HEK293 (cell line): ENCODE results near the gene SPTLC3.

Experiments
- CTCF ChIA-PET: fragments of 350-600 bp; formaldehyde crosslinking; extraction: SDS; loops from one replicate; lab custom pipeline; 2021; ENCODE audit warnings: antibody characterized with exemption; lab: Yijun Ruan, JAX
- POLR2A ChIA-PET: fragments of 300-600 bp; formaldehyde crosslinking; extraction: SDS; loops from one replicate; lab custom pipeline; 2020; ENCODE audit warnings: antibody characterized with exemption, inconsistent platforms; lab: Yijun Ruan, JAX
- H3K27ac ChIP-seq: fragments of 200-500 bp; sonication (Bioruptor generic); 2 replicates; pipeline ENCODE4 v1.5.1; 2014; ENCODE audit warnings: low read depth, low read length, control low read depth, inconsistent platforms; ENCODE audit errors: extremely low read depth
- H3K36me3 ChIP-seq, 2 experiments: fragments of 200-500 bp in 1 of 2; sonication (Bioruptor generic) in 1 of 2; 1 replicate in 1 of 2; 2 replicates in 1 of 2; pipeline ENCODE4 v1.5.1; 2014 to 2017; ENCODE audit warnings: inconsistent platforms in 2 of 2, low read length in 2 of 2; ENCODE audit not compliant: control insufficient read depth in 2 of 2, insufficient read depth in 1 of 2
- H3K4me1 ChIP-seq: fragments of 200-500 bp; sonication (Bioruptor generic); 2 replicates; pipeline ENCODE4 v1.5.1; 2014; ENCODE audit warnings: mild to moderate bottlenecking, low read length, inconsistent platforms; ENCODE audit not compliant: control insufficient read depth, insufficient read depth
- H3K4me3 ChIP-seq: 2 replicates; pipeline ENCODE4 v1.5.1; 2011; ENCODE audit warnings: low read depth, mild to moderate bottlenecking, control low read depth, low read length, moderate library complexity
- H3K9me3 ChIP-seq: fragments of 200-500 bp; sonication (Bioruptor generic); 2 replicates; pipeline ENCODE4 v1.5.1; 2014; ENCODE audit warnings: low read depth, low read length, inconsistent platforms; ENCODE audit not compliant: control insufficient read depth, insufficient read depth
- KLF10 ChIP-seq: fragments of 450-650 bp; IDR thresholded peaks from 2 replicates; pipeline ENCODE4 v1.5.1; 2018; ENCODE audit warnings: missing biosample characterization, mild to moderate bottlenecking, missing genetic modification characterization
- KLF16 ChIP-seq: fragments of 450-650 bp; formaldehyde crosslinking; IDR thresholded peaks from 2 replicates; pipeline ENCODE4 v1.5.1; 2017; ENCODE audit warnings: missing biosample characterization, missing genetic modification characterization
- MYNN ChIP-seq: fragments of 450-650 bp; formaldehyde crosslinking; IDR thresholded peaks from 2 replicates; pipeline ENCODE4 v1.5.1; 2016; ENCODE audit warnings: missing biosample characterization, missing genetic modification characterization, borderline replicate concordance
- OVOL3 ChIP-seq: fragments of 450-650 bp; formaldehyde crosslinking; IDR thresholded peaks from 2 replicates; pipeline ENCODE4 v1.5.1; 2016; ENCODE audit warnings: missing biosample characterization, missing genetic modification characterization
- PRDM6 ChIP-seq: fragments of 450-650 bp; formaldehyde crosslinking; IDR thresholded peaks from 2 replicates; pipeline ENCODE4 v1.5.1; 2017; ENCODE audit warnings: missing biosample characterization, missing genetic modification characterization
- SCRT1 ChIP-seq: fragments of 450-650 bp; formaldehyde crosslinking; IDR thresholded peaks from 2 replicates; pipeline ENCODE4 v1.5.1; 2016; ENCODE audit warnings: missing biosample characterization, missing genetic modification characterization, borderline replicate concordance
- TCF7L2 ChIP-seq: IDR thresholded peaks from 2 replicates; pipeline ENCODE4 v1.6.1; 2011; ENCODE audit warnings: low read depth, mild to moderate bottlenecking, inconsistent platforms, low read length, moderate library complexity, borderline replicate concordance
- ZBTB1 ChIP-seq: fragments of 450-650 bp; formaldehyde crosslinking; IDR thresholded peaks from 2 replicates; pipeline ENCODE4 v1.5.1; 2016; ENCODE audit warnings: missing biosample characterization, missing genetic modification characterization
- ZBTB7A ChIP-seq: fragments of 450-650 bp; formaldehyde crosslinking; IDR thresholded peaks from 2 replicates; pipeline ENCODE4 v1.5.1; 2016; ENCODE audit warnings: low read depth, missing biosample characterization, missing genetic modification characterization
- ZEB2 ChIP-seq: fragments of 450-650 bp; formaldehyde crosslinking; IDR thresholded peaks from 2 replicates; pipeline ENCODE4 v1.5.1; 2016; ENCODE audit warnings: missing biosample characterization, missing genetic modification characterization
- ZNF133 ChIP-seq: fragments of 450-650 bp; formaldehyde crosslinking; IDR thresholded peaks from 2 replicates; pipeline ENCODE4 v1.5.1; 2016; ENCODE audit warnings: missing biosample characterization, missing genetic modification characterization
- ZNF214 ChIP-seq: fragments of 450-650 bp; formaldehyde crosslinking; IDR thresholded peaks from 2 replicates; pipeline ENCODE4 v1.5.1; 2017; ENCODE audit warnings: missing biosample characterization, mild to moderate bottlenecking, missing genetic modification characterization, borderline replicate concordance
- ZNF223 ChIP-seq: fragments of 450-650 bp; formaldehyde crosslinking; IDR thresholded peaks from 2 replicates; pipeline ENCODE4 v1.5.1; 2016; ENCODE audit warnings: missing biosample characterization, missing genetic modification characterization
- ZNF324 ChIP-seq: fragments of 450-650 bp; formaldehyde crosslinking; IDR thresholded peaks from 2 replicates; pipeline ENCODE4 v1.5.1; 2016; ENCODE audit warnings: missing biosample characterization, missing genetic modification characterization
- ZNF391 ChIP-seq: fragments of 450-650 bp; formaldehyde crosslinking; IDR thresholded peaks from 2 replicates; pipeline ENCODE4 v1.5.1; 2016; ENCODE audit warnings: low read depth, missing biosample characterization, missing genetic modification characterization, borderline replicate concordance
- ZNF394 ChIP-seq: fragments of 450-650 bp; formaldehyde crosslinking; IDR thresholded peaks from 2 replicates; pipeline ENCODE4 v1.5.1; 2016; ENCODE audit warnings: missing biosample characterization, missing genetic modification characterization, mild to moderate bottlenecking, moderate library complexity, borderline replicate concordance
- ZNF426 ChIP-seq: fragments of 450-650 bp; formaldehyde crosslinking; IDR thresholded peaks from 2 replicates; pipeline ENCODE4 v1.5.1; 2017; ENCODE audit warnings: missing biosample characterization, missing genetic modification characterization, mild to moderate bottlenecking, inconsistent platforms, moderate library complexity
- ZNF621 ChIP-seq: fragments of 450-650 bp; formaldehyde crosslinking; IDR thresholded peaks from 2 replicates; pipeline ENCODE4 v1.5.1; 2017; ENCODE audit warnings: missing biosample characterization, missing genetic modification characterization
- ZNF629 ChIP-seq: fragments of 450-650 bp; formaldehyde crosslinking; IDR thresholded peaks from 2 replicates; pipeline ENCODE4 v1.5.1; 2017; ENCODE audit warnings: missing biosample characterization, missing genetic modification characterization
- ZNF645 ChIP-seq: fragments of 450-650 bp; formaldehyde crosslinking; IDR thresholded peaks from 2 replicates; pipeline ENCODE4; 2016; ENCODE audit warnings: missing biosample characterization, missing genetic modification characterization
- ZNF660 ChIP-seq: fragments of 450-650 bp; IDR thresholded peaks from 2 replicates; pipeline ENCODE4 v1.5.1; 2018; ENCODE audit warnings: missing biosample characterization, mild to moderate bottlenecking, missing genetic modification characterization
- ZNF664 ChIP-seq: fragments of 450-650 bp; formaldehyde crosslinking; IDR thresholded peaks from 2 replicates; pipeline ENCODE4 v1.5.1; 2016; ENCODE audit warnings: missing biosample characterization, missing genetic modification characterization
- ZNF776 ChIP-seq: fragments of 450-650 bp; formaldehyde crosslinking; IDR thresholded peaks from 2 replicates; pipeline ENCODE4 v1.5.0; 2017; ENCODE audit warnings: missing biosample characterization, missing genetic modification characterization, borderline replicate concordance
- ZSCAN23 ChIP-seq: fragments of 450-650 bp; formaldehyde crosslinking; IDR thresholded peaks from 2 replicates; pipeline ENCODE4 v1.5.1; 2016; ENCODE audit warnings: missing biosample characterization, missing genetic modification characterization
- ZSCAN30 ChIP-seq: fragments of 450-650 bp; IDR thresholded peaks from 2 replicates; pipeline ENCODE4 v1.5.1; 2018; ENCODE audit warnings: missing biosample characterization, mild to moderate bottlenecking, missing genetic modification characterization, moderate library complexity
- TF ChIP-seq, protein P1 (sequence below): fragments of 450-650 bp; IDR thresholded peaks from 2 replicates; pipeline ENCODE4 v1.5.1; 2018; ENCODE audit warnings: missing biosample characterization, mild to moderate bottlenecking, missing genetic modification characterization
- TF ChIP-seq, protein P2 (sequence below): fragments of 450-650 bp; formaldehyde crosslinking; IDR thresholded peaks from 2 replicates; pipeline ENCODE4 v1.5.1; 2016; ENCODE audit warnings: missing biosample characterization, missing genetic modification characterization

SPTLC3 gene

GRCh38 chr20:13131688-13132087, 122.9 kb downstream of the SPTLC3 start:
- H3K36me3 ChIP-seq: no peaks in the 10 kb centered on the region
- no peak overlapping the region for H3K27ac ChIP-seq
- ChIA-PET POLR2A (no interaction called here), CTCF (no interaction called here)
- H3K4me3 ChIP-seq: no peak overlapping the region
- no peaks in the 10 kb centered on the region for H3K4me1 ChIP-seq
- no peaks in the 10 kb centered on the region for H3K9me3 ChIP-seq
- no peak for TF ChIP-seq ZSCAN30 (tag by site-specific recombination)
- TF ChIP-seq KLF10 (tag by site-specific recombination): no peak
- no peak for TF ChIP-seq ZBTB7A (tag by site-specific recombination)
- TF ChIP-seq, protein P1, sequence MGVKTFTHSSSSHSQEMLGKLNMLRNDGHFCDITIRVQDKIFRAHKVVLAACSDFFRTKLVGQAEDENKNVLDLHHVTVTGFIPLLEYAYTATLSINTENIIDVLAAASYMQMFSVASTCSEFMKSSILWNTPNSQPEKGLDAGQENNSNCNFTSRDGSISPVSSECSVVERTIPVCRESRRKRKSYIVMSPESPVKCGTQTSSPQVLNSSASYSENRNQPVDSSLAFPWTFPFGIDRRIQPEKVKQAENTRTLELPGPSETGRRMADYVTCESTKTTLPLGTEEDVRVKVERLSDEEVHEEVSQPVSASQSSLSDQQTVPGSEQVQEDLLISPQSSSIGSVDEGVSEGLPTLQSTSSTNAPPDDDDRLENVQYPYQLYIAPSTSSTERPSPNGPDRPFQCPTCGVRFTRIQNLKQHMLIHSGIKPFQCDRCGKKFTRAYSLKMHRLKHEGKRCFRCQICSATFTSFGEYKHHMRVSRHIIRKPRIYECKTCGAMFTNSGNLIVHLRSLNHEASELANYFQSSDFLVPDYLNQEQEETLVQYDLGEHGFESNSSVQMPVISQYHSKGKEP (tag by site-specific recombination): no peak
- TF ChIP-seq ZNF214: no peak
- TF ChIP-seq ZNF426 (tag by site-specific recombination): no peak
- TF ChIP-seq, protein P2, sequence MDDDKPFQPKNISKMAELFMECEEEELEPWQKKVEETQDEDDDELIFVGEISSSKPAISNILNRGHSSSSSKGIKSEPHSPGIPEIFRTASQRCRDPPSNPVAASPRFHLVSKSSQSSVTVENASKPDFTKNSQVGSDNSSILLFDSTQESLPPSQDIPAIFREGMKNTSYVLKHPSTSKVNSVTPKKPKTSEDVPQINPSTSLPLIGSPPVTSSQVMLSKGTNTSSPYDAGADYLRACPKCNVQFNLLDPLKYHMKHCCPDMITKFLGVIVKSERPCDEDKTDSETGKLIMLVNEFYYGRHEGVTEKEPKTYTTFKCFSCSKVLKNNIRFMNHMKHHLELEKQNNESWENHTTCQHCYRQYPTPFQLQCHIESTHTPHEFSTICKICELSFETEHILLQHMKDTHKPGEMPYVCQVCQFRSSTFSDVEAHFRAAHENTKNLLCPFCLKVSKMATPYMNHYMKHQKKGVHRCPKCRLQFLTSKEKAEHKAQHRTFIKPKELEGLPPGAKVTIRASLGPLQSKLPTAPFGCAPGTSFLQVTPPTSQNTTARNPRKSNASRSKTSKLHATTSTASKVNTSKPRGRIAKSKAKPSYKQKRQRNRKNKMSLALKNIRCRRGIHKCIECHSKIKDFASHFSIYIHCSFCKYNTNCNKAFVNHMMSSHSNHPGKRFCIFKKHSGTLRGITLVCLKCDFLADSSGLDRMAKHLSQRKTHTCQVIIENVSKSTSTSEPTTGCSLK (tag by site-specific recombination): no peak
- no peak for TF ChIP-seq SCRT1
- no peak for TF ChIP-seq OVOL3 (tag by site-specific recombination)
- no peak for TF ChIP-seq ZNF660
- TF ChIP-seq ZNF394 (tag by site-specific recombination): no peak
- no peak for TF ChIP-seq ZSCAN23 (tag by site-specific recombination)
- no peak for TF ChIP-seq ZNF621

GRCh38 chr20:13139459-13140150, 130.8 kb downstream of the SPTLC3 start:
- ChIA-PET CTCF (no interaction called here), POLR2A (no interaction called here)
- H3K36me3 ChIP-seq: no peaks in the 10 kb centered on the region
- H3K4me3 ChIP-seq: no peak overlapping the region
- no peaks in the 10 kb centered on the region for H3K9me3 ChIP-seq
- no peak overlapping the region for H3K27ac ChIP-seq
- no peaks in the 10 kb centered on the region for H3K4me1 ChIP-seq
- no peak for TF ChIP-seq ZBTB7A (tag by site-specific recombination)
- no peak for TF ChIP-seq ZNF664 (tag by site-specific recombination)
- no peak for TF ChIP-seq ZBTB1 (tag by site-specific recombination)
- no peak for TF ChIP-seq TCF7L2
- TF ChIP-seq KLF16 (tag by site-specific recombination): no peak
- TF ChIP-seq ZNF645 (tag by site-specific recombination): no peak
- TF ChIP-seq, protein P2 (tag by site-specific recombination): no peak
- no peak for TF ChIP-seq ZNF133 (tag by site-specific recombination)
- TF ChIP-seq PRDM6 (tag by site-specific recombination): no peak
- no peak for TF ChIP-seq MYNN (tag by site-specific recombination)
- TF ChIP-seq ZNF391 (tag by site-specific recombination): no peak
- no peak for TF ChIP-seq ZNF776
- TF ChIP-seq ZNF629 (tag by site-specific recombination): no peak
- TF ChIP-seq ZNF324: no peak
- TF ChIP-seq ZEB2 (tag by site-specific recombination): no peak
- no peak for TF ChIP-seq ZNF223 (tag by site-specific recombination)
- TF ChIP-seq SCRT1: no peak
